GM18499 (cell line): ENCODE measurements around the gene POC1A.

Experiments
- ATAC-seq: cut with Tn5 transposase; IDR thresholded peaks from one replicate; pipeline ENCODE4 v1.9.1; 2021; ENCODE audit warnings: moderate number of reproducible peaks; ENCODE audit not compliant: insufficient read depth, unreplicated experiment

The POC1A gene

GRCh38 chr3:52109611-52110301, 44.5 kb downstream of the POC1A start:
- no peak for ATAC-seq

- no peak for ATAC-seq
Measured at GRCh38 chr3:52108302-52109232, 45.7 kb downstream of the POC1A start.

GRCh38 chr3:52106951-52107611, 47.1 kb downstream of the POC1A start:
- ATAC-seq = no peak

GRCh38 chr3:52104684-52105640, 49.3 kb downstream of the POC1A start:
- no peak for ATAC-seq

- no peak for ATAC-seq
Measured at GRCh38 chr3:52102934-52103333, 51.3 kb downstream of the POC1A start.

GRCh38 chr3:52099001-52099401, 55.2 kb downstream of the POC1A start:
- ATAC-seq = no peak

- no peak for ATAC-seq
Measured at GRCh38 chr3:52097851-52098507, 56.2 kb downstream of the POC1A start.

GRCh38 chr3:52095990-52096775, 58.0 kb downstream of the POC1A start:
- ATAC-seq = no peak

- ATAC-seq = no peak
Measured at GRCh38 chr3:52094571-52095485, 59.4 kb downstream of the POC1A start.

GRCh38 chr3:52093756-52094545, 60.3 kb downstream of the POC1A start:
- no peak for ATAC-seq

- no peak for ATAC-seq
Measured at GRCh38 chr3:52092891-52093290, 61.3 kb downstream of the POC1A start.

- no peak for ATAC-seq
Measured at GRCh38 chr3:52092271-52092660, 62.0 kb downstream of the POC1A start.

GRCh38 chr3:52091586-52092270, 62.5 kb downstream of the POC1A start:
- ATAC-seq = no peak

GRCh38 chr3:52090933-52091468, 63.2 kb downstream of the POC1A start:
- ATAC-seq = no peak

GRCh38 chr3:52090131-52090932, 63.9 kb downstream of the POC1A start:
- ATAC-seq = no peak
